HEK293 (cell line): ENCODE measurements around the gene UNC93B1.

Experiments used
- CTCF ChIA-PET: fragments of 350-600 bp; formaldehyde crosslinking; extraction: SDS; loops from one replicate; lab custom pipeline; 2021; ENCODE audit warnings: antibody characterized with exemption; lab: Yijun Ruan, JAX
- POLR2A ChIA-PET: fragments of 300-600 bp; formaldehyde crosslinking; extraction: SDS; loops from one replicate; lab custom pipeline; 2020; ENCODE audit warnings: antibody characterized with exemption, inconsistent platforms; lab: Yijun Ruan, JAX
- H3K27ac ChIP-seq: fragments of 200-500 bp; sonication (Bioruptor generic); 2 replicates; pipeline ENCODE4 v1.5.1; 2014; ENCODE audit warnings: low read depth, low read length, control low read depth, inconsistent platforms; ENCODE audit errors: extremely low read depth
- H3K36me3 ChIP-seq, 2 experiments: fragments of 200-500 bp in 1 of 2; sonication (Bioruptor generic) in 1 of 2; 1 replicate in 1 of 2; 2 replicates in 1 of 2; pipeline ENCODE4 v1.5.1; 2014 to 2017; ENCODE audit warnings: inconsistent platforms in 2 of 2, low read length in 2 of 2; ENCODE audit not compliant: control insufficient read depth in 2 of 2, insufficient read depth in 1 of 2
- H3K4me1 ChIP-seq: fragments of 200-500 bp; sonication (Bioruptor generic); 2 replicates; pipeline ENCODE4 v1.5.1; 2014; ENCODE audit warnings: mild to moderate bottlenecking, low read length, inconsistent platforms; ENCODE audit not compliant: control insufficient read depth, insufficient read depth
- H3K4me3 ChIP-seq: 2 replicates; pipeline ENCODE4 v1.5.1; 2011; ENCODE audit warnings: low read depth, mild to moderate bottlenecking, control low read depth, low read length, moderate library complexity
- H3K9me3 ChIP-seq: fragments of 200-500 bp; sonication (Bioruptor generic); 2 replicates; pipeline ENCODE4 v1.5.1; 2014; ENCODE audit warnings: low read depth, low read length, inconsistent platforms; ENCODE audit not compliant: control insufficient read depth, insufficient read depth
- EGR2 ChIP-seq: fragments of 450-650 bp; formaldehyde crosslinking; IDR thresholded peaks from 2 replicates; pipeline ENCODE4 v1.5.1; 2016; ENCODE audit warnings: low read depth, missing biosample characterization, missing genetic modification characterization
- GLIS1 ChIP-seq: fragments of 450-650 bp; formaldehyde crosslinking; IDR thresholded peaks from 2 replicates; pipeline ENCODE4 v1.5.1; 2016; ENCODE audit warnings: missing biosample characterization, missing genetic modification characterization
- GLIS2 ChIP-seq: fragments of 450-650 bp; formaldehyde crosslinking; IDR thresholded peaks from 2 replicates; pipeline ENCODE4 v1.5.1; 2016; ENCODE audit warnings: missing biosample characterization, missing genetic modification characterization
- KLF1 ChIP-seq: fragments of 450-650 bp; formaldehyde crosslinking; IDR thresholded peaks from 2 replicates; pipeline ENCODE4 v1.5.1; 2016; ENCODE audit warnings: missing biosample characterization, missing genetic modification characterization
- KLF7 ChIP-seq: fragments of 450-650 bp; formaldehyde crosslinking; IDR thresholded peaks from 2 replicates; pipeline ENCODE4 v1.5.1; 2016; ENCODE audit warnings: missing biosample characterization, missing genetic modification characterization, borderline replicate concordance
- SP2 ChIP-seq: fragments of 450-650 bp; formaldehyde crosslinking; IDR thresholded peaks from 2 replicates; pipeline ENCODE4 v1.5.1; 2016; ENCODE audit warnings: missing biosample characterization, missing genetic modification characterization
- SP3 ChIP-seq: fragments of 450-650 bp; formaldehyde crosslinking; IDR thresholded peaks from 2 replicates; pipeline ENCODE4 v1.5.1; 2016; ENCODE audit warnings: missing biosample characterization, missing genetic modification characterization
- ZBTB17 ChIP-seq: fragments of 450-650 bp; formaldehyde crosslinking; IDR thresholded peaks from 2 replicates; pipeline ENCODE4 v1.5.1; 2016; ENCODE audit warnings: missing biosample characterization, missing genetic modification characterization
- ZBTB20 ChIP-seq: fragments of 450-650 bp; formaldehyde crosslinking; IDR thresholded peaks from 2 replicates; pipeline ENCODE4 v1.5.1; 2016; ENCODE audit warnings: missing biosample characterization, missing genetic modification characterization
- ZBTB21 ChIP-seq: fragments of 450-650 bp; formaldehyde crosslinking; IDR thresholded peaks from 2 replicates; pipeline ENCODE4 v1.5.1; 2017; ENCODE audit warnings: missing biosample characterization, missing genetic modification characterization
- ZBTB44 ChIP-seq: fragments of 450-650 bp; IDR thresholded peaks from 2 replicates; pipeline ENCODE4 v1.5.1; 2018; ENCODE audit warnings: missing biosample characterization, mild to moderate bottlenecking, missing genetic modification characterization
- ZBTB8A ChIP-seq: fragments of 450-650 bp; formaldehyde crosslinking; IDR thresholded peaks from 2 replicates; pipeline ENCODE4 v1.5.1; 2016; ENCODE audit warnings: missing biosample characterization, missing genetic modification characterization
- ZIC2 ChIP-seq: fragments of 450-650 bp; formaldehyde crosslinking; IDR thresholded peaks from 2 replicates; pipeline ENCODE4 v1.5.1; 2016; ENCODE audit warnings: missing biosample characterization, missing genetic modification characterization
- ZNF26 ChIP-seq: fragments of 450-650 bp; formaldehyde crosslinking; IDR thresholded peaks from 2 replicates; pipeline ENCODE4 v1.5.1; 2016; ENCODE audit warnings: missing biosample characterization, missing genetic modification characterization
- ZNF335 ChIP-seq: fragments of 450-650 bp; formaldehyde crosslinking; conservative IDR thresholded peaks from 2 replicates; pipeline ENCODE4 v1.5.1; 2016; ENCODE audit warnings: missing biosample characterization, missing genetic modification characterization
- ZNF341 ChIP-seq: fragments of 450-650 bp; formaldehyde crosslinking; IDR thresholded peaks from 2 replicates; pipeline ENCODE4; 2016; ENCODE audit warnings: low read depth, missing biosample characterization, missing genetic modification characterization
- ZNF600 ChIP-seq: fragments of 450-650 bp; formaldehyde crosslinking; IDR thresholded peaks from 2 replicates; pipeline ENCODE4 v1.5.1; 2016; ENCODE audit warnings: missing biosample characterization, missing genetic modification characterization
- ZNF626 ChIP-seq: fragments of 450-650 bp; sonication (Bioruptor Pico); formaldehyde crosslinking; IDR thresholded peaks from 2 replicates; pipeline ENCODE4 v1.5.1; 2018; ENCODE audit warnings: missing biosample characterization, missing genetic modification characterization, inconsistent platforms
- ZNF645 ChIP-seq: fragments of 450-650 bp; formaldehyde crosslinking; IDR thresholded peaks from 2 replicates; pipeline ENCODE4; 2016; ENCODE audit warnings: missing biosample characterization, missing genetic modification characterization
- ZNF701 ChIP-seq: fragments of 450-650 bp; formaldehyde crosslinking; IDR thresholded peaks from 2 replicates; pipeline ENCODE4 v1.5.1; 2016; ENCODE audit warnings: missing biosample characterization, missing genetic modification characterization

UNC93B1 gene

GRCh38 chr11:68010090-68011041, 6.5 kb upstream of the UNC93B1 start, which contains the start of gene ALDH3B1:
ALDH3B1 (plus strand) TSS chr11:68010327; CDS start chr11:68015298, 4,971 bp downstream.
- H3K27ac ChIP-seq: no peak within 1 kb of the TSS; the same call in 1 of the 2 replicates
- no peaks in the 10 kb centered on the region for H3K9me3 ChIP-seq
- no peaks in the 10 kb centered on the region for H3K36me3 ChIP-seq
- no peaks in the 10 kb centered on the region for H3K4me1 ChIP-seq
- H3K4me3 ChIP-seq: no peak within 1 kb of the TSS
- POLR2A ChIA-PET: interaction anchor here (0.6 to 2.1 kb wide), 7 partner anchors 12 to 192 kb away, joined by 3 to 9 read pairs (median 4); partner anchors contain the start of genes NDUFS8 and TCIRG1
- no peak for TF ChIP-seq ZNF26
- peak; percentile 61 for TF ChIP-seq SP3 (tag by site-specific recombination)
- TF ChIP-seq ZNF701: no peak
- TF ChIP-seq SP2 (tag by site-specific recombination): peak; percentile 53
- TF ChIP-seq ZNF341: peak; percentile 92
- TF ChIP-seq KLF7 (tag by site-specific recombination): peak; percentile 20; the same call in 1 of the 2 replicates
- TF ChIP-seq ZNF645 (tag by site-specific recombination): no peak
- peak; percentile 28; the same call in 1 of the 2 replicates for TF ChIP-seq EGR2 (tag by site-specific recombination)
- TF ChIP-seq ZIC2 (tag by site-specific recombination): peak; percentile 75
- TF ChIP-seq GLIS1 (tag by site-specific recombination): peak; percentile 74
- TF ChIP-seq ZBTB17 (tag by site-specific recombination): peak; percentile 82
- 0 out of 2 replicates have a peak, but pooled peaks have one; percentile 15 for TF ChIP-seq ZBTB20 (tag by site-specific recombination)
- TF ChIP-seq ZBTB8A (tag by site-specific recombination): peak; percentile 44; the same call in 1 of the 2 replicates
- no peak for TF ChIP-seq ZNF626 (tag by site-specific recombination)
- TF ChIP-seq ZBTB44: no peak
- peak; percentile 87 for TF ChIP-seq KLF1
- peak; percentile 93 for TF ChIP-seq ZNF335 (tag by site-specific recombination)
- peak; percentile 51 for TF ChIP-seq GLIS2 (tag by site-specific recombination)
- peak; percentile 49; the same call in 1 of the 2 replicates for TF ChIP-seq ZNF600 (tag by site-specific recombination)
- no peak for TF ChIP-seq ZBTB21
- CTCF ChIA-PET: interaction anchor here (0.8 to 1.9 kb wide), 8 partner anchors 11 to 287 kb away, joined by 3 to 7 read pairs (median 4); no protein-coding TSS in a partner anchor
